Upper lobe of left lung (tissue), 6 donors: ENCODE data around the gene CYFIP1. TPM values are rescaled to one million over a fixed set of nuclear protein-coding genes. Genes with fewer than 3 reads are reported as not detected.

Source experiments
- ATAC-seq, 2 donors: fragments of 200-7000 bp; cut with Tn5 transposase; one replicate each; pipeline ENCODE4 v1.9.1; 2022; ENCODE audit warnings: mild to moderate bottlenecking in 2 of 2, moderate library complexity in 2 of 2; ENCODE audit not compliant: low FRiP score in 2 of 2
- DNase-seq, 2 donors: peaks; one replicate each; pipeline ENCODE4 v3.0.0-alpha.2; 2019 to 2020
- H3K27ac ChIP-seq, 4 donors: fragments of 200-600 bp; sonication (generic); one replicate each; pipeline ENCODE4 v1.5.1; 2016 to 2019
- H3K27me3 ChIP-seq, 4 donors: fragments of 200-600 bp; sonication (generic); one replicate each; pipeline ENCODE4 v1.5.1; 2017 to 2019
- H3K36me3 ChIP-seq, 4 donors: fragments of 200-600 bp; sonication (generic); one replicate each; pipeline ENCODE4 v1.5.1; 2016 to 2019
- H3K4me1 ChIP-seq, 4 donors: fragments of 200-600 bp; sonication (generic); one replicate each; pipeline ENCODE4 v1.5.1; 2018 to 2019
- H3K4me3 ChIP-seq, 4 donors: fragments of 200-600 bp; sonication (generic); one replicate each; pipeline ENCODE4 v1.5.1; 2017 to 2019; ENCODE audit warnings: mild to moderate bottlenecking in 2 of 4, moderate library complexity in 1 of 4
- H3K9me3 ChIP-seq, 4 donors: fragments of 200-600 bp; sonication (generic); one replicate each; pipeline ENCODE4 v1.5.1; 2018 to 2019
- CTCF ChIP-seq, 6 experiments: fragments of 450-650 bp in 4 of 6; fragments of 200-600 bp in 2 of 6; sonication (generic) in 2 of 6; IDR thresholded peaks; one replicate each; pipeline ENCODE4 v1.5.1; 2016 to 2019; ENCODE audit warnings: antibody characterized with exemption in 6 of 6
- EP300 ChIP-seq, 4 donors: sonication (generic); formaldehyde crosslinking; IDR thresholded peaks; one replicate each; pipeline ENCODE4 v1.5.1; 2017; ENCODE audit warnings: antibody characterized with exemption in 4 of 4, control low read depth in 2 of 4
- POLR2A ChIP-seq, 4 donors: fragments of 450-650 bp; IDR thresholded peaks; one replicate each; pipeline ENCODE4 v1.5.1; 2016 to 2017; ENCODE audit warnings: antibody characterized with exemption in 4 of 4, mild to moderate bottlenecking in 2 of 4
- POLR2AphosphoS5 ChIP-seq, 2 donors: sonication (generic); formaldehyde crosslinking; IDR thresholded peaks; one replicate each; pipeline ENCODE4 v1.5.1; 2017; ENCODE audit warnings: antibody characterized with exemption in 2 of 2
- WGBS, 2 donors: methylation state at CpG; one replicate each; pipeline ENCODE4 v1.1.5; 2017 to 2018; 5-methylcytosine and 5-hydroxymethylcytosine counted together
- total RNA-seq, 6 donors: library from RNA; depleted of rRNA in 4 of 6; stranded (reverse); fragments of >200 nt in 4 of 6; gene quantifications; one replicate each; pipeline versions ENCODE4 v1.1.0 to v1.2.1, GENCODE V29; 2016 to 2021
- donor health status: DM: no; HTN: no; CAD: no; lungs with moderate emphysema.
- donor health status: DM: no; HTN: yes; CAD: no; lungs with severe emphysema.

The CYFIP1 gene
- total RNA-seq, 6 donors from 2014 or later = 100 to 171 (median 136) TPM

GRCh38 chr15:22979238-22980188 is 655 bp downstream of the CYFIP1 start:
- Histone ChIP-seq H3K27ac (peak overlapping the region; percentile 81 to 95 (median 94)), H3K9me3 (no peaks in the 10 kb centered on the region), H3K27me3 (no peaks in the 10 kb centered on the region), H3K36me3 (no peaks in the 10 kb centered on the region), H3K4me3 (peak overlapping the region; percentile 66 to 99 (median 95)), H3K4me1 (peaks cover 14 to 20% (median 17%) of the 10 kb centered on the region in 4 donors)
- ATAC-seq (peak; percentile 73 to 80), DNase-seq (peak; percentile 67 to 92)
- no peak for TF ChIP-seq POLR2AphosphoS5 (IDR thresholded peaks at IDR 0.05)
- peak in 1 of 6 experiments; percentile 15 for TF ChIP-seq CTCF (IDR thresholded peaks at IDR 0.05)
- no peak for TF ChIP-seq EP300 (IDR thresholded peaks at IDR 0.05)
- TF ChIP-seq POLR2A (IDR thresholded peaks at IDR 0.05) = peak in 1 of 4 donors; percentile 24
- 0 to 1% methylated on average over 29 to 59 of the region's 88 CpGs for WGBS, 2 donors

GRCh38 chr15:22978691-22979237 is 1.4 kb downstream of the CYFIP1 start:
- peak overlapping the region; percentile 66 to 99 (median 95) for H3K4me3 ChIP-seq
- no peaks in the 10 kb centered on the region for H3K9me3 ChIP-seq
- TF ChIP-seq POLR2AphosphoS5 (IDR thresholded peaks at IDR 0.05) (no peak), CTCF (IDR thresholded peaks at IDR 0.05) (no peak), POLR2A (IDR thresholded peaks at IDR 0.05) (no peak), EP300 (IDR thresholded peaks at IDR 0.05) (no peak)
- no peak for DNase-seq
- no peaks in the 10 kb centered on the region for H3K27me3 ChIP-seq
- no peaks in the 10 kb centered on the region for H3K36me3 ChIP-seq
- H3K27ac ChIP-seq = peak overlapping the region; percentile 81 to 95 (median 94)
- peaks cover 18 to 25% (median 22%) of the 10 kb centered on the region in 4 donors for H3K4me1 ChIP-seq
- WGBS, 2 donors = 16 to 25% methylated on average over 16 to 22 of the region's 22 CpGs
- peak; percentile 3 to 50 for ATAC-seq

GRCh38 chr15:22974745-22975144 is 5.4 kb downstream of the CYFIP1 start:
- Histone ChIP-seq H3K9me3 (no peaks in the 10 kb centered on the region), H3K27me3 (no peaks in the 10 kb centered on the region), H3K27ac (peak overlapping the region in 3 of 4 donors; percentile 10 to 41 (median 15)), H3K4me3 (no peak overlapping the region), H3K36me3 (no peaks in the 10 kb centered on the region), H3K4me1 (peaks cover 13 to 27% (median 22%) of the 10 kb centered on the region in 4 donors)
- 60 to 72% methylated on average over 4 of the region's 4 CpGs for WGBS, 2 donors
- DNase-seq = no peak
- no peak for TF ChIP-seq EP300 (IDR thresholded peaks at IDR 0.05)
- no peak for TF ChIP-seq CTCF (IDR thresholded peaks at IDR 0.05)
- peak; percentile 78 for ATAC-seq

GRCh38 chr15:22973987-22974386 is 6.2 kb downstream of the CYFIP1 start:
- H3K4me1 ChIP-seq = peaks cover 12 to 27% (median 20%) of the 10 kb centered on the region in 4 donors
- no peaks in the 10 kb centered on the region for H3K36me3 ChIP-seq
- H3K4me3 ChIP-seq = no peak overlapping the region
- H3K27ac ChIP-seq = no peak overlapping the region
- H3K9me3 ChIP-seq = no peaks in the 10 kb centered on the region
- H3K27me3 ChIP-seq = no peaks in the 10 kb centered on the region
- ATAC-seq = peak in 1 of 2 donors; percentile 20
- WGBS, 2 donors = 78 to 83% methylated on average over 4 of the region's 4 CpGs
- TF ChIP-seq POLR2A (IDR thresholded peaks at IDR 0.05) (no peak), EP300 (IDR thresholded peaks at IDR 0.05) (no peak), POLR2AphosphoS5 (IDR thresholded peaks at IDR 0.05) (no peak), CTCF (IDR thresholded peaks at IDR 0.05) (no peak)
- no peak for DNase-seq
